Endothelial cell of umbilical vein (primary cell): ENCODE results near the gene KPNB1. TPM values are rescaled to one million over a fixed set of nuclear protein-coding genes. Genes with fewer than 3 reads are reported as not detected.

ENCODE experiments used
- BruUV-seq: library from RNA; stranded (reverse); fragments of 400-500 nt; replicated peaks from 2 replicates; lab custom pipeline; 2021; lab: Mats Ljungman, UMichigan
- CTCF ChIA-PET: fragments of 300-600, 350-600 bp; sonication (Branson Sonifier 250); formaldehyde crosslinking; loops from one replicate; lab custom pipeline; 2021; ENCODE audit warnings: antibody characterized with exemption, inconsistent platforms; lab: Charles Lee
- POLR2A ChIA-PET: fragments of 300-600, 350-600 bp; sonication (Branson Sonifier 250); formaldehyde crosslinking; loops from one replicate; lab custom pipeline; 2021; ENCODE audit warnings: antibody characterized with exemption, inconsistent platforms; lab: Charles Lee
- DNase-seq: peaks from one replicate; pipeline ENCODE4 v3.0.0-alpha.2; 2011; ENCODE audit warnings: low read depth, low spot score
- FAIRE-seq: peaks from 2 replicates; lab custom pipeline; 2011; peaks lifted over from hg19 to GRCh38; lab: Jason Lieb, UNC
- H2AFZ ChIP-seq: 2 replicates; pipeline ENCODE4 v1.6.0; 2012; ENCODE audit warnings: low read depth, low read length, control low read depth, inconsistent platforms
- H3K27ac ChIP-seq: 2 replicates; pipeline ENCODE4 v1.5.1; 2011; ENCODE audit warnings: low read depth, mild to moderate bottlenecking, control low read depth, low read length, moderate library complexity; ENCODE audit not compliant: insufficient read depth
- H3K27me3 ChIP-seq, 2 experiments: 2 replicates each; pipeline versions ENCODE4 v1.6.0 to v1.6.1; 2011; ENCODE audit warnings: low read length in 2 of 2, mixed read lengths in 1 of 2; ENCODE audit not compliant: control insufficient read depth in 2 of 2, insufficient read depth in 2 of 2
- H3K36me3 ChIP-seq, 2 experiments: 2 replicates in 1 of 2; 3 replicates in 1 of 2; pipeline ENCODE4 v1.5.1; 2011; ENCODE audit warnings: low read length in 2 of 2, mild to moderate bottlenecking in 1 of 2, moderate library complexity in 1 of 2; ENCODE audit not compliant: control insufficient read depth in 2 of 2, insufficient read depth in 2 of 2; ENCODE audit errors: extremely low read depth in 1 of 2
- H3K4me1 ChIP-seq: 3 replicates; pipeline ENCODE4 v1.5.1; 2011; ENCODE audit warnings: mild to moderate bottlenecking, low read length; ENCODE audit not compliant: control insufficient read depth, insufficient read depth; ENCODE audit errors: extremely low read depth
- H3K4me2 ChIP-seq: 2 replicates; pipeline ENCODE4 v1.6.1; 2011; ENCODE audit warnings: low read length, control low read depth, mixed read lengths; ENCODE audit not compliant: insufficient read depth
- H3K4me3 ChIP-seq, 3 experiments: fragments of 200-600 bp in 1 of 3; sonication (generic), shearing (Covaris generic) in 1 of 3; replicated peaks in 1 of 3; 2 replicates each; pipeline ENCODE4 v1.5.1; 2011 to 2016; ENCODE audit warnings: control low read depth in 3 of 3, low read length in 3 of 3, mild to moderate bottlenecking in 2 of 3, inconsistent platforms in 1 of 3, low read depth in 1 of 3, moderate library complexity in 1 of 3; ENCODE audit not compliant: insufficient read depth in 1 of 3
- H3K79me2 ChIP-seq: 2 replicates; pipeline ENCODE4 v1.6.0; 2012; ENCODE audit warnings: low read length, inconsistent platforms; ENCODE audit not compliant: control insufficient read depth, insufficient read depth
- H3K9ac ChIP-seq: replicated peaks from 2 replicates; pipeline ENCODE3; 2011; ENCODE audit warnings: low read length, control low read depth; ENCODE audit not compliant: insufficient read depth; ENCODE audit errors: extremely low read depth
- H3K9me1 ChIP-seq: replicated peaks from 3 replicates; pipeline ENCODE4 v1.6.0; 2011; ENCODE audit warnings: mild to moderate bottlenecking, low read length; ENCODE audit not compliant: control insufficient read depth, insufficient read depth; ENCODE audit errors: extremely low read depth
- H3K9me3 ChIP-seq: replicated peaks from 2 replicates; pipeline ENCODE4 v1.5.1; 2012; ENCODE audit warnings: low read length, inconsistent platforms; ENCODE audit not compliant: control insufficient read depth, insufficient read depth
- H4K20me1 ChIP-seq: replicated peaks from 2 replicates; pipeline ENCODE3; 2011; ENCODE audit warnings: mild to moderate bottlenecking, low read length; ENCODE audit not compliant: control insufficient read depth, insufficient read depth; ENCODE audit errors: extremely low read depth
- CTCF ChIP-seq, 2 donors: IDR thresholded peaks; 1 replicate in 1 of 2; 2 replicates in 1 of 2; pipeline ENCODE4 v1.5.1; 2011; ENCODE audit warnings: low read length in 2 of 2, mild to moderate bottlenecking in 2 of 2, moderate library complexity in 2 of 2, control low read depth in 1 of 2, inconsistent platforms in 1 of 2, low read depth in 1 of 2; ENCODE audit not compliant: insufficient read depth in 1 of 2; ENCODE audit errors: extremely low read depth in 1 of 2
- EZH2 ChIP-seq: IDR thresholded peaks from 2 replicates; pipeline ENCODE4 v1.6.1; 2012; ENCODE audit warnings: borderline replicate concordance, low read depth, mild to moderate bottlenecking, moderate library complexity, low read length, inconsistent platforms; ENCODE audit not compliant: severe bottlenecking
- FOS ChIP-seq: IDR thresholded peaks from 2 replicates; pipeline ENCODE4 v1.6.1; 2011; ENCODE audit warnings: mild to moderate bottlenecking, low read length, moderate library complexity, borderline replicate concordance; ENCODE audit not compliant: insufficient read depth
- GATA2 ChIP-seq: IDR thresholded peaks from 2 replicates; pipeline ENCODE4 v1.7.0; 2011; ENCODE audit warnings: low read depth, mild to moderate bottlenecking, moderate library complexity, mixed read lengths, low read length; ENCODE audit not compliant: insufficient read length, insufficient read depth
- JUN ChIP-seq: IDR thresholded peaks from 2 replicates; pipeline ENCODE4 v1.6.1; 2011; ENCODE audit warnings: borderline replicate concordance, low read depth; ENCODE audit not compliant: insufficient read length, insufficient read depth
- MYC ChIP-seq: IDR thresholded peaks from one replicate; pipeline ENCODE4 v1.6.1; 2011; ENCODE audit warnings: mild to moderate bottlenecking, low read depth, low read length
- POLR2A ChIP-seq: IDR thresholded peaks from 2 replicates; pipeline ENCODE4 v1.6.1; 2012; ENCODE audit warnings: low read depth, mild to moderate bottlenecking, control low read depth, low read length
- POLR2AphosphoS5 ChIP-seq: IDR thresholded peaks from 2 replicates; pipeline ENCODE4 v1.6.1; 2012; ENCODE audit warnings: low read depth, mild to moderate bottlenecking, control low read depth, low read length, moderate library complexity; ENCODE audit not compliant: insufficient read depth
- dilution Hi-C: fragments of 300-500 bp; cut with MboI; formaldehyde crosslinking; loops from one replicate; pipeline ENCODE4 v1.15.0; 2019; ENCODE audit warnings: low sequenced_read_pairs; ENCODE audit not compliant: extremely low pct_ligation_motif_present
- intact Hi-C: fragments of 100-400 bp; cut with micrococcal nuclease; formaldehyde crosslinking; loops from one replicate; pipeline ENCODE4 v1.10.0; 2022
- polyA plus RNA-seq, 4 experiments: library from polyadenylated mRNA; depleted of rRNA in 3 of 4; stranded (reverse) in 3 of 4; unstranded in 1 of 4; fragments of >200 nt; gene quantifications; 2 replicates each; pipeline versions ENCODE4 v1.2.1 to v1.2.3, GENCODE V29; 2011 to 2012; ENCODE audit warnings: missing spikeins in 1 of 4
- total RNA-seq: library from RNA; stranded (reverse); gene quantifications from 2 replicates; pipeline ENCODE4 v1.2.3, GENCODE V29; 2021
- TF ChIP-seq, protein P1 (sequence below): IDR thresholded peaks from 2 replicates; pipeline ENCODE4 v1.6.1; 2011; ENCODE audit not compliant: insufficient read depth, insufficient read length

Gene KPNB1
- total and polyA plus RNA-seq, 2 donors (not counting 3 experiments of a cell fraction or from before 2014, with no cell fraction given), result 119 to 495 TPM

- ChIA-PET CTCF (interaction anchor here (0.7 to 1.2 kb wide), 2 partner anchors 12 to 104 kb away, joined by 3 read pairs; no protein-coding TSS in a partner anchor), POLR2A (no interaction called here)
- Histone ChIP-seq H4K20me1 (peaks cover 2% of the 10 kb centered on the region), H3K79me2 (peaks cover 2% of the 10 kb centered on the region), H3K27me3 (no peaks in the 10 kb centered on the region), H3K27ac (peak overlapping the region; percentile 35), H3K36me3 (peaks cover 12 to 17% of the 10 kb centered on the region in 2 experiments), H3K4me3 (no peak overlapping the region), H2AFZ (no peak overlapping the region), H3K9me3 (no peaks in the 10 kb centered on the region), H3K4me2 (peak overlapping the region; percentile 17), H3K4me1 (peaks cover 27% of the 10 kb centered on the region), H3K9ac (no peak overlapping the region), H3K9me1 (no peaks in the 10 kb centered on the region)
- dilution Hi-C loops (no loop called here), intact Hi-C loops (loop anchor here (5.0 kb wide), 1 partner anchor 34 kb away; no protein-coding TSS in a partner anchor)
- TF ChIP-seq POLR2AphosphoS5 (no peak), CTCF (IDR thresholded peaks at IDR 0.05; ENCODE audit: extremely low read depth in 1 of 2, insufficient read depth in 1 of 2, low read depth in 1 of 2, low read length in 2 of 2) (no peak), EZH2 (no peak), FOS (no peak), POLR2A (no peak), JUN (no peak), MYC (no peak), GATA2 (no peak)
- TF ChIP-seq, protein P1, sequence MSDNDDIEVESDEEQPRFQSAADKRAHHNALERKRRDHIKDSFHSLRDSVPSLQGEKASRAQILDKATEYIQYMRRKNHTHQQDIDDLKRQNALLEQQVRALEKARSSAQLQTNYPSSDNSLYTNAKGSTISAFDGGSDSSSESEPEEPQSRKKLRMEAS, result no peak
- BruUV-seq, result no TSS peak
- DNase-seq, result no peak
- FAIRE-seq, result no peak
Observed at GRCh38 chr17:47686276-47686635, 36.5 kb downstream of the KPNB1 start.
